SW 1271 (cell line): Measurements from ENCODE around the gene INAFM2.
A peak's percentile ranks its signal among the peaks of the same experiment; 100 is the strongest.

ENCODE experiments used
- DNase-seq, 2 experiments: peaks; one replicate each; lab custom pipeline; 2025; lab: John Stamatoyannopoulos, UW

INAFM2 gene

GRCh38 chr15:40344217-40344616 is 20.7 kb downstream of the INAFM2 start:
- no peak for DNase-seq

- DNase-seq, result peak in 1 of 2 experiments; percentile 57
Measured at GRCh38 chr15:40344631-40345120, 21.2 kb downstream of the INAFM2 start.

DNA sequence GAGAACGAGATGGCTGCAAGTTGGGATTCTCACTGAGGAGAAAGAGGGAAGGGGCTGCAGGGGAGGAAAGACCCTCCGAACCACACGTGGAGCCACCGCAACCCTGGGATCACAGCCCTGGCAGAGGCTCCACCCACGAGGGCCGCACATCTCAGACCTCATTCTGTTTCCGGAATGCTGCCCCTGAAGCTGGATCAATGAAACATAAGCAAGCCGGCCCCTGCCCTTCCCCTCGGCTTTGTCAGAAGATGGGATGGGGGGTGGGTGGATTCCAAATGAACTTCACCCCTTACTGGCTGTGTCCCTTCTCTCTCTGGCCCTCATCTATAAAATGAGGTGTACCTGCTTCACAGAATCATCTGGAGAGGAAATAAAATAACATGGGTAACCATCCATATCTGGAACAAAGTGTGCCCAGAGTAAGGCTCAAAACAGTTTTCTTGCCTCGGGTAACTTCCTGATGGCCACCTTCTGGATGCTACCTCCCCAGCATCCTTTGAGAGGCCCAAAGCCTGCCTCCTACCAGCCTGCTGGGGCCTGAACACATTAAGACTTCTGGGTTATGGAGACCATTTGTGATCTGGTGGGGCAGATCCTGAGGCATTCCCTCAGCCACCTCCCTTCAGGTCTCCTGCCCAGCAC is 21.9 kb downstream of the INAFM2 start:
- no peak for DNase-seq

DNA sequence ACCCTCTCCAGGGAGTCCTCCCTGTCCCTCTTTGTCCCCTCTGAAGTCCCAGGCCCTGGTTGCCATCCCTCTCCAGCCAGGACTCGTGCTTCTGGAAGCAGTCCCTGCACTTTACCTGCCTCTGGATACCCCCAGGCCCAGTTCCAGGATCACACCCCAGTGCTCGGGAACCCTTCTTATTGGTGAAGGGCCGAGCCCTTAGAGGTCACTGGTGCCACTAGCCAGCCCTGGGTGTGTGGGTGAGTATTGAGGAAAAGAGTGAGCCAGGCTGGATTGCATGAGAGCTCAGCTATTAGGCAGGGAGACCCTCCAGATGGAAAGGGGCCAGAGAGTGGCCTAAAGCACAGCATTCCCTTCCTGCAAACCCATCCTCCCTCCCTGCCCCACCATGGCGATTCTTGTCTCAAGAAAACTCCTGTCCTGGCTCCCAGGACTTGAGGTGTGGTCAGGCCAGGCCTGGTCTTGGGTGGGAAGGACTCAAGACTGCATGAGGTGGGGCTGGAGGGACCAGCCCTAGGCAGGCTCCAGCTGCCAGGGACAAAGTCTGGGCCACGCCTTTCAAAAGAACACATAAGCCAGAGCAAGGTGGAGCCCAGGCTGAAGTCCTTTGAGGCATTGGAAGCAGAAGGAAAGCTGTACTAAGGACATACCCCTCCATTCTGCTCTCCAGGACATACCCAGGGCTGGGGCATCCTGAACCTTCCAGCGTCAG is 22.5 kb downstream of the INAFM2 start:
- no peak for DNase-seq

DNA sequence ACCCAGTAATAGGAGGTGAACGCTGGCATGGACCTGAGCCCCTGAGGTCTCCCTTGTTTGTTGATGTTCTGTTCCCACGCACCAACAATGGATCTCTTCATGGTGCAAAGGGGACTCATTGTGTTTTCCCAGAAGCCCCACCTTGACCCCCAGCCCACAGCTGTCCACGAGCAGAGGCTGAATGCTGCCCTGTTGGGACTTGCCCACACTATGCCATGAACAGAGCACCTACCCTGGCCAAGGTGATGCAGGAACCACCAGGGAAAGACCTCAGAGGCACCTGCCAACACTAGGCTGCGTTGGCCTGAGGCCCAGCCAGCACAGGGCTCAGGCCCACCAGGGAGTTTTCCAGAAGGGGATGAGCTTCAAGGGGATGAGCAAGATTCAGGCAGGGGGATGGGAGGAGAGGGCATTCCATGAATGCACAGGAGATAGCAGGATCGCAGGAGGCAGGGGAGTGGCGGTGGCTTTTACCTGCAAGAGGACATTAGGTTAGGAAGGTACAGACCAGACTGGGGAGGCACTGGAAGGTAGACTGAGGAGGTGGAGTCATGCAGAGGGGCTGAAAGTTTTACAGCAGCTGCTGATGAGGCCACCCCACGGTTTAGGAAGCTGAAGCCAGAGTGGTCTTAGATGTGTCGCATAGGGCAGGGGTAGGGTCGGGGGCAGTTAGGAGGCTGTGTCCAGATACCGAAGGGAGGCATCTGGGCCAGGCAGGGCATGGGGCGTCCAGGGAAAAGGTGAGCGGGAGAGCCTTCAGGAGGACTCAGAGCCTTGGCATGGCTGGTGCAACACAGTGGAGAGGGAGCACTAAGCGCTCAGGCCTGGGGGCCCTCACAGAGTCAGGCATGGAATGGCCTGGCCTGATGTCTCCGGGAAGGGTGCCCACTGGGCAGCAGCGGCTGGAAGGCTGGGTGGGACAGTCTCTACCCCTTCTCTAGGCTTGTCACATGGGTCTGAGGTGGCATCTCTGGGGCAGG is 23.4 kb downstream of the INAFM2 start:
- DNase-seq, result no peak

DNA sequence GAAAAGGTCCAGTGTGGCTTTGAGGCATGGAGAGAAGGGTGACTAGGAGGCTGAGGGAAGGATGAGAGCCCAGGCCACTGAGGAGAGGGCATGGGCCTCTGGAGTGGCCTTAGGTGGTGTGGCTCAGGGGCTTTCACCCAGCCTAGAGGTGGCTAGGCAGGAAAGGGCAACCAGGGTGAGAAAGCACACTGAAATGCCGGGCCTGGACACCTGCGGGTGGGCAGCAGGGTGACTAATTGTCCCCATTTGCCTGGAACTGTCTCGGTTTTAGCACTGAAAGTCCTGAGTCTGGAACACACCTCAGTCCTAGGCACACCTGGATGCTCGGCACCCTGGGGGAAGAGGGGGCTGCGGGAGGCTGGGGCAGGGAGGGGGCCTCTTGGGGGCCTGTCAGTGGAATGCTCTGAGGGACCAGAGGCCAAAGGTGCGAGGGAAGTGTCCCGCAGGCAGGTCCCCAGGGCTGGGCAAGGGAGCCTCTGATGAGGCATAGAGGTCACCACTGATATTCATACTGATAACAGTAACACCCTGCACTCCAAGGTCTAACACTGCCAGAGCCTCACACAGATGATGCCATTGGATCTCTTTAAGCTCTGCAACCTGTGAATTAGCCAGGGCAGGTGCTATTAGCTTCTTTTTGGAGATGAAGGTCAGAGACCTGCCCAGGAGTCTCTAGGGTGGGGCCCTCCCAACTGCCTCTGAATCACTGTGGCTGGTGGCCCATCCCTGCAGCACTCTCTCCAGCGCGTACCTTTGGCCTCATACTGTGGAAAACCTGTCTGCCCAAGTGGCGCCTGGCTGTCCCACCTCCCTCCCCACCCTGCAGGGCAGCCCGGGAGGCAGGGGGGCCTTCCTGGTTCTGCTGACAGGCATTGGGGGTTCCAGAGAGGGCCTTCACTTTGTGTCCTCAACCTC is 24.3 kb downstream of the INAFM2 start:
- no peak for DNase-seq

DNA sequence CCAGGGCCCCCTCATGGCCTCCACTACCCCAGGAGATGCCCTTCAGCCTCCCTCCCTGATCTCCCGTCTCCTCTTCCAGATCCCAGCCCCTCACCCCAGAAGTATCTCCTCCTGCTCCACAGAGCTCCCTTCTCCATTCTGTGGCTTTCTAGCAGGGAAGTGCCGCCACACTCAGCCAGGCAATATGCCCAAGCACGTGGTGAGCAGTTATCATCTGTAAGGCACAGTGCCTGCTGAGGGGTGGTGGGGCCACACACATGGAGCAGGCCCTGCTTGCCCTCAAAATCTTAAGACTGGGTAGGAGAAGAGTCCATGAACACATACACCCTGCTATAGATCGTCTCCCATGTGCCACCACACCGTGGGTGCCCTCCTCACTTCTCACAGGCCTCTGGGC is 25.0 kb downstream of the INAFM2 start:
- DNase-seq, result no peak

DNA sequence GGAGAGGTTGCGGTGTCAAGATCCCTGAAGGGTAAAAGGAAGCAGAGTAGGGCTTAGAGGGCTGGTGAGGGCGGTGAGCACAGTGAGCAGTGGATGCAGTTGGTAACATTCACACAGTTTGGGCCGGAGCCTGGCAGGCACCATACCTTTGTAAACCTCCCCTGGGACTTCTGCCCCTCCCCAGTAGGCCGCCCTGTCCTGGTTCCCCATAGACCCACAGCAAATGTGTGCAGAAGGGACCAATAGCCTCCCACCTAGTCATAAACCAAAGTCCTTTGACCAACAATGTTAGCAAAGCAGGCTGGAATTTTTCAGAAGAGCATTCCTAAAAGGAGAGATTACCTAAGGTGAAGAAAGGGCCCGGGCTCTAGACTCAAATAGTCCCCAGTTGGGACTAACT is 25.7 kb downstream of the INAFM2 start:
- DNase-seq, result no peak

- DNase-seq, result no peak
Measured at GRCh38 chr15:40352281-40352901, 28.9 kb downstream of the INAFM2 start.

DNA sequence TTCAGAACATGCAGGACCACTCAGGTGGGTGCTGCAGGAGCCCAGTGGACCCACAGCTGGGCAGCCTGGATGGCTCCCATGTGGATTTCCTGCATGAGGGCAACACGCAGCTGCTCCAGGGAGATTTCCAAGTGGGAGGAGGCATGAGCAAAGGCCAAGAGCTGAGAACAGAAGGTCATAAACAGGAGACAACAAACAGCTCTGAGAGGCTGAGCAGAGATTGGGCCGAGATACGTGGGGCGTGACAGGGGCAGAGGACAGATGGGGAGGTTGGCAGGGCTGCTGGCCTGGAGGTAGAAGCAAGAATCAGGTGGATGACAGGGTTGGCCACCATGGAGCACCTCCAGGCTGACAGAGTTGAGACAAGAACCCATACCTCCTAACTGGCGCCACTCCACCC is 30.2 kb downstream of the INAFM2 start:
- DNase-seq, result no peak

- DNase-seq, result no peak
Measured at GRCh38 chr15:40354408-40355171, 31.1 kb downstream of the INAFM2 start.

DNA sequence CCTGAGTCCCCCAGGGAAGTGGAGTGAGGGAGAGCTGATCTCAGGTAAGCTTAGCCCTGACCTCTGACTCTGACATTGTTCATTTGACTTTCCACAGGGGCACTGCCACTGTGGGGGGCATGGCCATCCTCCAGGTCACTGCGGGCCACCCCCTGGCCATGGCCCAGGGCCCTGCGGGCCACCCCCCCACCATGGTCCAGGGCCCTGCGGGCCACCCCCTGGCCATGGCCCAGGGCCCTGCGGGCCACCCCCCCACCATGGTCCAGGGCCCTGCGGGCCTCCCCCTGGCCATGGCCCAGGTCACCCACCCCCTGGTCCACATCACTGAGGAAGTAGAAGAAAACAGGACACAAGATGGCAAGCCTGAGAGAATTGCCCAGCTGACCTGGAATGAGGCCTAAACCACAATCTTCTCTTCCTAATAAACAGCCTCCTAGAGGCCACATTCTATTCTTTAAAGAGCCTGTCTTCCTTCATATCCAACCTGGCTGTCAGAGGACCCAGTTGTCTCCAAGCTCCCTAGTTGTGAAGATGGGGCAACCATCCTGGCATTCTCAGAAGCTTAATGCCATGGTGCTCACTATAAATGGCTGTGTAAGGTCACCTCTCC is 32.6 kb downstream of the INAFM2 start:
- no peak for DNase-seq

DNA sequence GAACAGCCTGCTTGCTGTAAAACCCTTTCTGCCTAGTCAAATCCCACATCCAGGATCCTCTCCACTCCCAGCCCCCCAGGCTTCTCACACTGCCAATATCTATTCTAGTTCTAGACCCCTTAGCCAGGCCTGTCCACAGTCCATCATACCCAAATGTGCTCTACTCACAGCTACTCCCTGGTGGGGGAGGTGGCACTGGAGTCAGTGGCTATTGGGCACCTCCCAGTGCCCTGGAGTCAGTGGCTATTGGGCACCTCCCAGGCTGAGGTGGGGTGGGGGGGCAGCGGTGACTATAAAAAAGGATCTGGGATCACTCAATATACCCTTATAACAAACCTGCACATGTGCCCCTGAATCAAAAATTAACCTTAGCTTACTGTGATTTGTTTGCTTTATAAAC is 33.8 kb downstream of the INAFM2 start:
- no peak for DNase-seq

GRCh38 chr15:40357723-40358470 is 34.4 kb downstream of the INAFM2 start, which contains the start of gene DISP2:
Gene DISP2 (plus strand): TSS chr15:40358219. CDS start chr15:40358322, 103 bp downstream.
- DNase-seq, result peak in 1 of 2 experiments; percentile 59

- DNase-seq, result no peak
Measured at GRCh38 chr15:40358471-40359353, 35.2 kb downstream of the INAFM2 start.

DNA sequence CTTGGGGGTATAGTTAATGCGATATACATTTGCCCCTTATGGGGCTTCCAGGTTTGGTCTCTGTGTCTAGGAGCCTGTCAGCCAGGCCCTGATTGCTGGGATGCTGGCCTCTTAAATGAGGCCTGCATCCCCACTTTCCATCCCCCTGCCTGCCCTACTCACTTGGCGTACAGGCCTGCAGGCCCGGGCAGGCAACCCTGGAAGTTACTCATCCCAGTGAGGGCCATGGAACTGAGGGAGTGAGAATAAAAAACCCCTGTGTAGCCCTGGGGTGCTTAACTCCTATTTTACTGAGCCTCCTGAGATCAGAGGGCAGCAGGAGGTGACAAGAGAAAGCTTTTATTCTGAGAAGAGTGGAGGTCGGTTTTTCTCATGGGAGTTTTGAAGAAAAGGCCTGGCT is 36.5 kb downstream of the INAFM2 start:
- no peak for DNase-seq

DNA sequence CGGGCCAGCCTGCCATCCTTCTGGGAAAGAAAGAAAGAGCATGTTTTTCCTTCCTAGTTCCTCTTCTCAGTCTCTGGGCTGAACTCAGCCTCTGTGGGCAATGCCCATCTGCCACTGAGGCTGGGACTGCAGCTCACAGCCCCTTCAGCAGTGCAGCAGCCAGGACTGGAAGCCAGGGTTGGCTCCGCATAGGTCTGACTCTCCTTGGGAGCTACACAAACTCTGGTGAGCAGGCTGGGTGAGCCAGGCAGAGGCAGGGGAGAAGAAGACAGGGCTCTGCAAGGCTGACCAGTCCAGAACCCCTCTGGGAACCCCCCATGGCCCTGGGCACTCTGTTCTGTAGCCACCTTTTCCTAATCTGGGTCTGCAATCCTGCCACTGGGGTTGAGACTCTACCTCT is 38.1 kb downstream of the INAFM2 start:
- no peak for DNase-seq

GRCh38 chr15:40363611-40364010 is 40.1 kb downstream of the INAFM2 start:
- no peak for DNase-seq
